ENCODE data around the gene STAP1.
"Not testable (repeated sequence)": the region's sequence is repeated elsewhere in the genome, so short reads cannot be mapped to it uniquely, and the experiment has no call there.

Gene STAP1

GRCh38 chr4:67634741-67635140, 76.2 kb downstream of the STAP1 start:
- DNase-seq, result no peak

- DNase-seq, result no peak
These were observed 76.8 kb downstream of the STAP1 start for GRCh38 chr4:67635331-67635730.

- not testable (repeated sequence) for DNase-seq
These were observed 78.5 kb downstream of the STAP1 start for GRCh38 chr4:67636978-67637377.

GRCh38 chr4:67638136-67638535, 79.6 kb downstream of the STAP1 start:
- no peak for DNase-seq

GRCh38 chr4:67651536-67651935, 93.0 kb downstream of the STAP1 start:
- DNase-seq, result no peak
